SK-N-SH (cell line): ENCODE measurements around the gene ALX3. TPM values are rescaled to one million over a fixed set of nuclear protein-coding genes. Genes with fewer than 3 reads are reported as not detected.

ENCODE experiments used
- CTCF ChIA-PET: fragments of 300-600, 350-600 bp; formaldehyde crosslinking; extraction: SDS; loops from one replicate; lab custom pipeline; 2021; lab: Yijun Ruan, JAX
- POLR2A ChIA-PET: fragments of 350-600 bp; sonication (Branson Sonifier 250); formaldehyde crosslinking; extraction: SDS; loops from one replicate; lab custom pipeline; 2020; ENCODE audit warnings: antibody characterized with exemption, inconsistent platforms; lab: Yijun Ruan, JAX
- DNase-seq: peaks from one replicate; pipeline ENCODE4 v3.0.0; 2012
- H2AFZ ChIP-seq: fragments of 200-600 bp; sonication (generic); 2 replicates; pipeline ENCODE4 v1.8.1; 2016; ENCODE audit warnings: antibody characterized with exemption, mild to moderate bottlenecking, low read depth
- H3F3A ChIP-seq: fragments of 200-600 bp; sonication (generic); replicated peaks from 2 replicates; pipeline ENCODE3; 2016; ENCODE audit warnings: antibody characterized with exemption, mild to moderate bottlenecking; ENCODE audit not compliant: insufficient read depth
- H3K27ac ChIP-seq, 2 experiments: fragments of 200-500 bp in 1 of 2; fragments of 200-600 bp in 1 of 2; sonication (Bioruptor generic) in 1 of 2; sonication (generic), shearing (Covaris generic) in 1 of 2; 2 replicates each; pipeline versions ENCODE4 v1.5.1 to v1.6.1; 2014 to 2016; ENCODE audit warnings: low read depth in 2 of 2, inconsistent platforms in 1 of 2, low read length in 1 of 2, mild to moderate bottlenecking in 1 of 2, mixed read lengths in 1 of 2
- H3K27me3 ChIP-seq: fragments of 200-600 bp; sonication (generic), shearing (Covaris generic); 2 replicates; pipeline ENCODE4 v1.6.1; 2016; ENCODE audit warnings: mixed run types; ENCODE audit not compliant: insufficient read depth
- H3K36me3 ChIP-seq, 2 experiments: fragments of 200-500 bp in 1 of 2; fragments of 200-600 bp in 1 of 2; sonication (Bioruptor generic) in 1 of 2; sonication (generic) in 1 of 2; replicated peaks in 1 of 2; 2 replicates each; pipeline versions ENCODE3 to v1.5.1; 2014 to 2016; ENCODE audit warnings: low read length in 1 of 2, mild to moderate bottlenecking in 1 of 2; ENCODE audit not compliant: insufficient read depth in 2 of 2, control insufficient read depth in 1 of 2
- H3K4me1 ChIP-seq, 2 experiments: fragments of 200-500 bp in 1 of 2; fragments of 200-600 bp in 1 of 2; sonication (Bioruptor generic) in 1 of 2; sonication (generic), shearing (Covaris generic) in 1 of 2; 2 replicates each; pipeline versions ENCODE4 v1.5.1 to v1.6.1; 2014 to 2016; ENCODE audit warnings: low read depth in 1 of 2, low read length in 1 of 2, mixed run types in 1 of 2; ENCODE audit not compliant: insufficient read depth in 2 of 2, control insufficient read depth in 1 of 2
- H3K4me2 ChIP-seq: fragments of 200-600 bp; sonication (generic), shearing (Covaris generic); 2 replicates; pipeline ENCODE4 v1.6.1; 2017; ENCODE audit warnings: mixed run types
- H3K4me3 ChIP-seq, 2 experiments: fragments of 200-500 bp in 1 of 2; fragments of 200-600 bp in 1 of 2; sonication (Bioruptor generic) in 1 of 2; sonication (generic), shearing (Covaris generic) in 1 of 2; 2 replicates each; pipeline versions ENCODE4 v1.5.1 to v1.8.1; 2014 to 2016; ENCODE audit warnings: low read depth in 2 of 2, inconsistent platforms in 1 of 2, low read length in 1 of 2, mild to moderate bottlenecking in 1 of 2, mixed read lengths in 1 of 2, moderate library complexity in 1 of 2
- H3K79me2 ChIP-seq: fragments of 200-600 bp; sonication (generic); 2 replicates; pipeline ENCODE4 v1.8.1; 2017; ENCODE audit warnings: mild to moderate bottlenecking; ENCODE audit not compliant: insufficient read depth
- H3K9ac ChIP-seq: fragments of 200-600 bp; sonication (generic); 2 replicates; pipeline ENCODE4 v1.6.1; 2017; ENCODE audit warnings: mixed run types
- H3K9me2 ChIP-seq: fragments of 200-600 bp; sonication (generic); 2 replicates; pipeline ENCODE4 v1.6.1; 2017; ENCODE audit warnings: mixed run types
- H3K9me3 ChIP-seq: fragments of 200-600 bp; sonication (generic); 2 replicates; pipeline ENCODE4 v1.6.1; 2017; ENCODE audit warnings: mixed run types, mild to moderate bottlenecking, moderate library complexity
- H4K20me1 ChIP-seq: fragments of 200-600 bp; sonication (generic); 2 replicates; pipeline ENCODE4 v1.6.1; 2017; ENCODE audit warnings: mild to moderate bottlenecking, mixed run types; ENCODE audit not compliant: insufficient read depth
- ELF1 ChIP-seq: IDR thresholded peaks from 2 replicates; pipeline ENCODE4 v1.4.0; 2012
- EP300 ChIP-seq, 2 experiments: IDR thresholded peaks; 2 replicates each; pipeline versions ENCODE4 v1.4.0 to v1.6.1; 2012; ENCODE audit warnings: borderline replicate concordance in 1 of 2, low read depth in 1 of 2, low read length in 1 of 2
- EZH2phosphoT487 ChIP-seq: fragments of 200-600 bp; sonication (generic); IDR thresholded peaks from 2 replicates; pipeline ENCODE4 v1.6.1; 2017; ENCODE audit warnings: low read depth, mixed run types, mild to moderate bottlenecking, antibody characterized with exemption, moderate library complexity, borderline replicate concordance
- FOSL2 ChIP-seq: IDR thresholded peaks from 2 replicates; pipeline ENCODE4 v1.4.0; 2012; ENCODE audit warnings: low read depth, mild to moderate bottlenecking, moderate library complexity, borderline replicate concordance
- GABPA ChIP-seq: IDR thresholded peaks from 2 replicates; pipeline ENCODE4 v1.4.0; 2012; ENCODE audit warnings: low read depth, mild to moderate bottlenecking
- GATA2 ChIP-seq: sonication (generic); formaldehyde crosslinking; IDR thresholded peaks from 2 replicates; pipeline ENCODE4 v1.5.0; 2020; ENCODE audit warnings: mild to moderate bottlenecking, missing genetic modification reagents
- JUND ChIP-seq: IDR thresholded peaks from 2 replicates; pipeline ENCODE4 v1.4.0; 2012
- MEF2A ChIP-seq: IDR thresholded peaks from 2 replicates; pipeline ENCODE4 v1.4.0; 2012; ENCODE audit warnings: low read depth, borderline replicate concordance
- MXI1 ChIP-seq: IDR thresholded peaks from 2 replicates; pipeline ENCODE4 v1.6.1; 2012; ENCODE audit warnings: mild to moderate bottlenecking, low read depth, low read length, improper control_type of control experiment
- NFIC ChIP-seq: IDR thresholded peaks from 2 replicates; pipeline ENCODE4 v1.4.0; 2012; ENCODE audit warnings: borderline replicate concordance
- RCOR1 ChIP-seq: fragments of 150-350 bp; IDR thresholded peaks from 2 replicates; pipeline ENCODE4 v1.6.1; 2017; ENCODE audit warnings: antibody characterized with exemption, low read length
- RFX5 ChIP-seq: IDR thresholded peaks from 2 replicates; pipeline ENCODE4 v1.6.1; 2012; ENCODE audit warnings: mild to moderate bottlenecking, improper control_type of control experiment, low read length
- TAF1 ChIP-seq: IDR thresholded peaks from 2 replicates; pipeline ENCODE4 v1.6.1; 2012; ENCODE audit warnings: low read depth, mild to moderate bottlenecking, low read length, moderate library complexity, borderline replicate concordance
- TCF12 ChIP-seq: IDR thresholded peaks from 2 replicates; pipeline ENCODE4 v1.4.0; 2012
- TEAD4 ChIP-seq: IDR thresholded peaks from 2 replicates; pipeline ENCODE4 v1.4.0; 2012; ENCODE audit warnings: mild to moderate bottlenecking, borderline replicate concordance; ENCODE audit not compliant: insufficient read depth
- WGBS: methylation state at CpG from one replicate; pipeline ENCODE4 v1.1.6; 2017; ENCODE audit warnings: low lambda C conversion rate; 5-methylcytosine and 5-hydroxymethylcytosine counted together
- polyA plus RNA-seq, 3 experiments: library from polyadenylated mRNA; depleted of rRNA; stranded (reverse); fragments of >200 nt; gene quantifications; 2 replicates each; pipeline ENCODE4 v1.2.3, GENCODE V29; 2012
- TF ChIP-seq, protein P1 (sequence below): fragments of 150-350 bp; IDR thresholded peaks from 2 replicates; pipeline ENCODE4 v1.6.1; 2017; ENCODE audit warnings: antibody characterized with exemption, low read length, low read depth, borderline replicate concordance
- TF ChIP-seq, protein P2 (sequence below): IDR thresholded peaks from 2 replicates; pipeline ENCODE4 v1.4.0; 2012; ENCODE audit warnings: low read depth, borderline replicate concordance
- TF ChIP-seq, protein P3 (sequence below): fragments of 200-600 bp; sonication (generic); IDR thresholded peaks from 2 replicates; pipeline ENCODE4 v1.6.1; 2017; ENCODE audit warnings: antibody characterized with exemption, mild to moderate bottlenecking, moderate library complexity
- TF ChIP-seq, protein P4 (sequence below): IDR thresholded peaks from 2 replicates; pipeline ENCODE4; 2012

Gene ALX3
- polyA plus RNA-seq, 1 of the 3 experiments (the other 2 are of a cell fraction) = not detected

DNA sequence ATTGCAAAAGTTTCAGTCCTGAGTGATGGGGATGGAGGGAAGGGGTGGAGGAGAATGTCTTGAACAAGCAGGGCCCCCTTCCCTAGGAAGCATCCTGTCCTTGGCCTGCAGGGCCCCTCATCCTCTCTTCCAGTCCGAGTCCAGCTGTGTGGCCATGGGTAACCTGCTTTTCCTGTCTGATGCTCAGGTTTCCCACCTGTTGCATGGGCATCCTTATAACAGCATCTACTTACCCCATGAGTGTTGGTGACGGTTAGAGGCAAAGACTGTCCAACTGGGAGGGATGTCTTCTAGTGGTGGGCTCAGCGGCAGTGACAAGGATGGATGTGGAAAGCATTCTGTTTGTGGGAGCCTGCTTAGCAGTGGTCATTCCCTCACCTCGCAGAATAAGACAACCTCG is 43.7 kb upstream of the ALX3 start (continued):
- no peak for TF ChIP-seq TEAD4
- no peak for TF ChIP-seq RFX5
- TF ChIP-seq JUND = no peak
- TF ChIP-seq EP300 (IDR thresholded peaks at IDR 0.05; ENCODE audit: borderline replicate concordance in 1 of 2, low read depth in 1 of 2, low read length in 1 of 2) = no peak
- no peak for TF ChIP-seq MXI1
- no peak for TF ChIP-seq GABPA

DNA sequence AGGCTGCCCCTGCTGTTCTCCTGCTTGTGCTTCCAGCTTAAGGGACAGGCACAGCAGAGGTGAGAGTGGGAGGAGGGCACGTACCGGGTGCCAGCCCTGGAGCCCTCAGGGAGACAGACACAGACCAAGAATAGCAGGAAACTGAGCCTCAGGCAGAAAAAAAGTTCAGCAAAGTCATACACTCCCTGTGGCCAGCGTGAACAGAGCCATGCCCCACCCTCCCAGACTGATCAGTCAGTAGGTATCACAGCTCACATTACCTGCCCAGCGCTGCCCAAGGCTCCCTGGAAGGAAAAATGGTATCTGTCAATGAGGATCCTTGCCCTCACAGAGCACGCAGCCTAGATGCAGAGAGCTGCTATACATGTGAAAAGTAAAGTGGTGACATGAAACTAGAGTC is 43.1 kb upstream of the ALX3 start:
- Histone ChIP-seq H3F3A (no peaks in the 10 kb centered on the region), H4K20me1 (no peaks in the 10 kb centered on the region), H3K27ac (no peak overlapping the region), H3K36me3 (no peaks in the 10 kb centered on the region), H3K9me3 (no peaks in the 10 kb centered on the region), H3K4me2 (no peak overlapping the region), H3K4me1 (peaks cover 0 to 38% of the 10 kb centered on the region in 2 experiments; a peak in 1 of 4 replicates), H3K9ac (no peak overlapping the region), H3K4me3 (no peak overlapping the region), H2AFZ (no peak overlapping the region), H3K79me2 (no peaks in the 10 kb centered on the region), H3K9me2 (no peaks in the 10 kb centered on the region), H3K27me3 (peaks cover 8% of the 10 kb centered on the region; the same call in 1 of the 2 replicates)
- no peak for DNase-seq
- WGBS = 67% methylated on average over 5 of the region's 5 CpGs
- POLR2A ChIA-PET = interaction anchor here (1.1 to 1.2 kb wide), 2 partner anchors 26 to 56 kb away, joined by 3 read pairs; no protein-coding TSS in a partner anchor
- TF ChIP-seq, protein P1, sequence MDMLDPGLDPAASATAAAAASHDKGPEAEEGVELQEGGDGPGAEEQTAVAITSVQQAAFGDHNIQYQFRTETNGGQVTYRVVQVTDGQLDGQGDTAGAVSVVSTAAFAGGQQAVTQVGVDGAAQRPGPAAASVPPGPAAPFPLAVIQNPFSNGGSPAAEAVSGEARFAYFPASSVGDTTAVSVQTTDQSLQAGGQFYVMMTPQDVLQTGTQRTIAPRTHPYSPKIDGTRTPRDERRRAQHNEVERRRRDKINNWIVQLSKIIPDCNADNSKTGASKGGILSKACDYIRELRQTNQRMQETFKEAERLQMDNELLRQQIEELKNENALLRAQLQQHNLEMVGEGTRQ = no peak
- TF ChIP-seq, protein P2, sequence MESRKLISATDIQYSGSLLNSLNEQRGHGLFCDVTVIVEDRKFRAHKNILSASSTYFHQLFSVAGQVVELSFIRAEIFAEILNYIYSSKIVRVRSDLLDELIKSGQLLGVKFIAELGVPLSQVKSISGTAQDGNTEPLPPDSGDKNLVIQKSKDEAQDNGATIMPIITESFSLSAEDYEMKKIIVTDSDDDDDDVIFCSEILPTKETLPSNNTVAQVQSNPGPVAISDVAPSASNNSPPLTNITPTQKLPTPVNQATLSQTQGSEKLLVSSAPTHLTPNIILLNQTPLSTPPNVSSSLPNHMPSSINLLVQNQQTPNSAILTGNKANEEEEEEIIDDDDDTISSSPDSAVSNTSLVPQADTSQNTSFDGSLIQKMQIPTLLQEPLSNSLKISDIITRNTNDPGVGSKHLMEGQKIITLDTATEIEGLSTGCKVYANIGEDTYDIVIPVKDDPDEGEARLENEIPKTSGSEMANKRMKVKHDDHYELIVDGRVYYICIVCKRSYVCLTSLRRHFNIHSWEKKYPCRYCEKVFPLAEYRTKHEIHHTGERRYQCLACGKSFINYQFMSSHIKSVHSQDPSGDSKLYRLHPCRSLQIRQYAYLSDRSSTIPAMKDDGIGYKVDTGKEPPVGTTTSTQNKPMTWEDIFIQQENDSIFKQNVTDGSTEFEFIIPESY = no peak
- no peak for TF ChIP-seq TEAD4
- TF ChIP-seq, all 33 proteins: peak for 0
- CTCF ChIA-PET = interaction anchor here (0.8 to 51.7 kb wide), 7 partner anchors 8 to 89 kb away, joined by 3 to 1768 read pairs (median 3); partner anchors contain the start of gene STRIP1

DNA sequence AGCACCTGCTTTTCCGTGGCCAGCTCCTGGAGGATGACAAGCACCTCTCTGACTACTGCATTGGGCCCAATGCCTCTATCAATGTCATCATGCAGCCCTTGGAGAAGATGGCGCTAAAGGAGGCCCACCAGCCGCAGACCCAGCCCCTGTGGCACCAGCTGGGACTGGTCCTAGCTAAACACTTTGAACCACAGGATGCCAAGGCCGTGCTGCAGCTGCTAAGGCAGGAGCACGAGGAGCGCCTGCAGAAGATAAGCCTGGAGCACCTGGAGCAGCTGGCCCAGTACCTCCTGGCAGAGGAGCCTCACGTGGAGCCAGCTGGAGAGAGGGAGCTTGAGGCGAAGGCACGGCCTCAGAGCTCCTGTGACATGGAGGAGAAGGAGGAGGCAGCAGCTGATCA is 42.2 kb upstream of the ALX3 start:
- no peak for DNase-seq
- POLR2A ChIA-PET = no interaction called here

More for the DNA sequence above, 42.2 kb upstream of the ALX3 start:
- Histone ChIP-seq H3K4me1 (peaks cover 0 to 47% of the 10 kb centered on the region in 2 experiments; a peak in 1 of 4 replicates), H3K9me2 (no peaks in the 10 kb centered on the region), H3K36me3 (no peaks in the 10 kb centered on the region), H3K9me3 (no peaks in the 10 kb centered on the region), H3K27ac (no peak overlapping the region), H3K27me3 (peaks cover 8% of the 10 kb centered on the region; the same call in 1 of the 2 replicates), H4K20me1 (no peaks in the 10 kb centered on the region), H3F3A (no peaks in the 10 kb centered on the region), H3K79me2 (no peaks in the 10 kb centered on the region), H3K4me3 (no peak overlapping the region), H2AFZ (no peak overlapping the region), H3K9ac (no peak overlapping the region), H3K4me2 (no peak overlapping the region)
- CTCF ChIA-PET = interaction anchor here (0.8 to 51.7 kb wide), 6 partner anchors 12 to 91 kb away, joined by 3 to 1768 read pairs (median 3); partner anchors contain the start of gene STRIP1
- WGBS = 78% methylated on average over 4 of the region's 9 CpGs
- TF ChIP-seq EP300 (IDR thresholded peaks at IDR 0.05; ENCODE audit: borderline replicate concordance in 1 of 2, low read depth in 1 of 2, low read length in 1 of 2) (no peak), NFIC (no peak), RCOR1 (no peak), ELF1 (no peak), TAF1 (no peak), FOSL2 (no peak), EZH2phosphoT487 (no peak), GABPA (no peak), GATA2 (CRISPR knock-in tag) (no peak), MEF2A (no peak), TCF12 (no peak), JUND (no peak)
- TF ChIP-seq, protein P3, sequence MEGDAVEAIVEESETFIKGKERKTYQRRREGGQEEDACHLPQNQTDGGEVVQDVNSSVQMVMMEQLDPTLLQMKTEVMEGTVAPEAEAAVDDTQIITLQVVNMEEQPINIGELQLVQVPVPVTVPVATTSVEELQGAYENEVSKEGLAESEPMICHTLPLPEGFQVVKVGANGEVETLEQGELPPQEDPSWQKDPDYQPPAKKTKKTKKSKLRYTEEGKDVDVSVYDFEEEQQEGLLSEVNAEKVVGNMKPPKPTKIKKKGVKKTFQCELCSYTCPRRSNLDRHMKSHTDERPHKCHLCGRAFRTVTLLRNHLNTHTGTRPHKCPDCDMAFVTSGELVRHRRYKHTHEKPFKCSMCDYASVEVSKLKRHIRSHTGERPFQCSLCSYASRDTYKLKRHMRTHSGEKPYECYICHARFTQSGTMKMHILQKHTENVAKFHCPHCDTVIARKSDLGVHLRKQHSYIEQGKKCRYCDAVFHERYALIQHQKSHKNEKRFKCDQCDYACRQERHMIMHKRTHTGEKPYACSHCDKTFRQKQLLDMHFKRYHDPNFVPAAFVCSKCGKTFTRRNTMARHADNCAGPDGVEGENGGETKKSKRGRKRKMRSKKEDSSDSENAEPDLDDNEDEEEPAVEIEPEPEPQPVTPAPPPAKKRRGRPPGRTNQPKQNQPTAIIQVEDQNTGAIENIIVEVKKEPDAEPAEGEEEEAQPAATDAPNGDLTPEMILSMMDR = no peak
- TF ChIP-seq, protein P4, sequence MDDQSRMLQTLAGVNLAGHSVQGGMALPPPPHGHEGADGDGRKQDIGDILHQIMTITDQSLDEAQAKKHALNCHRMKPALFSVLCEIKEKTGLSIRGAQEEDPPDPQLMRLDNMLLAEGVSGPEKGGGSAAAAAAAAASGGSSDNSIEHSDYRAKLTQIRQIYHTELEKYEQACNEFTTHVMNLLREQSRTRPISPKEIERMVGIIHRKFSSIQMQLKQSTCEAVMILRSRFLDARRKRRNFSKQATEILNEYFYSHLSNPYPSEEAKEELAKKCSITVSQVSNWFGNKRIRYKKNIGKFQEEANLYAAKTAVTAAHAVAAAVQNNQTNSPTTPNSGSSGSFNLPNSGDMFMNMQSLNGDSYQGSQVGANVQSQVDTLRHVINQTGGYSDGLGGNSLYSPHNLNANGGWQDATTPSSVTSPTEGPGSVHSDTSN = no peak
